ENCODE results near the gene UBE2H. TPM values are rescaled to one million over a fixed set of nuclear protein-coding genes. Genes with fewer than 3 reads are reported as not detected.

The UBE2H gene
- total RNA-seq, 1 experiment from 2014 or later, result 128 TPM

GRCh38 chr7:129829737-129830631, 122.8 kb downstream of the UBE2H start:
- ChIA-PET POLR2A (interaction anchor here (0.7 to 4.1 kb wide), 18 partner anchors 11 to 190 kb away, joined by 3 to 28 read pairs (median 8); no protein-coding TSS in a partner anchor), CTCF (interaction anchor here (0.6 to 4.2 kb wide), 39 partner anchors 8 to 940 kb away, joined by 3 to 66 read pairs (median 4); no protein-coding TSS in a partner anchor)
- peak; percentile 63 for TF ChIP-seq CTCF (IDR thresholded peaks at IDR 0.05; ENCODE audit: unreplicated experiment)
- BruUV-seq (replicated peaks), result no TSS peak
- peaks cover 35% of the 10 kb centered on the region for H3K4me1 Mint-ChIP-seq (ENCODE audit: insufficient read depth, unreplicated experiment)
- no peaks in the 10 kb centered on the region for H3K27me3 Mint-ChIP-seq (ENCODE audit: insufficient read depth, unreplicated experiment)
- peak overlapping the region; percentile 45 for H3K4me3 Mint-ChIP-seq (ENCODE audit: unreplicated experiment)
- peaks cover 71% of the 10 kb centered on the region for H3K36me3 Mint-ChIP-seq (ENCODE audit: insufficient read depth, unreplicated experiment)
- no peaks in the 10 kb centered on the region for H3K9me3 Mint-ChIP-seq (ENCODE audit: unreplicated experiment)
- peak overlapping the region; percentile 72 for H3K27ac Mint-ChIP-seq (ENCODE audit: low read depth, unreplicated experiment)
- intact Hi-C loops (cut with micrococcal nuclease), result loop anchor here (1.0 to 2.0 kb wide), 3 partner anchors 121 to 180 kb away; no protein-coding TSS in a partner anchor
- peak; percentile 90 for DNase-seq (ENCODE audit: unreplicated experiment)

- no TSS peak for BruUV-seq (replicated peaks)
- intact Hi-C loops (cut with micrococcal nuclease), result no loop called here
- Mint-ChIP-seq H3K4me1 (ENCODE audit: insufficient read depth, unreplicated experiment) (peaks cover 40% of the 10 kb centered on the region), H3K9me3 (ENCODE audit: unreplicated experiment) (no peaks in the 10 kb centered on the region), H3K36me3 (ENCODE audit: insufficient read depth, unreplicated experiment) (peaks cover 64% of the 10 kb centered on the region), H3K27me3 (ENCODE audit: insufficient read depth, unreplicated experiment) (no peaks in the 10 kb centered on the region), H3K27ac (ENCODE audit: low read depth, unreplicated experiment) (no peak overlapping the region), H3K4me3 (ENCODE audit: unreplicated experiment) (no peak overlapping the region)
- DNase-seq (ENCODE audit: unreplicated experiment), result no peak
- TF ChIP-seq CTCF (IDR thresholded peaks at IDR 0.05; ENCODE audit: unreplicated experiment), result no peak
- CTCF ChIA-PET, result interaction anchor here (0.5 to 4.2 kb wide), 25 partner anchors 8 to 941 kb away, joined by 3 to 66 read pairs (median 4); no protein-coding TSS in a partner anchor
- POLR2A ChIA-PET, result interaction anchor here (0.7 to 4.1 kb wide), 13 partner anchors 12 to 181 kb away, joined by 3 to 28 read pairs (median 8); no protein-coding TSS in a partner anchor
These were observed 123.6 kb downstream of the UBE2H start for GRCh38 chr7:129828989-129829736.

GRCh38 chr7:129828078-129828762, 124.5 kb downstream of the UBE2H start:
- Mint-ChIP-seq H3K27ac (ENCODE audit: low read depth, unreplicated experiment) (no peak overlapping the region), H3K4me1 (ENCODE audit: insufficient read depth, unreplicated experiment) (peaks cover 40% of the 10 kb centered on the region), H3K36me3 (ENCODE audit: insufficient read depth, unreplicated experiment) (peaks cover 55% of the 10 kb centered on the region), H3K4me3 (ENCODE audit: unreplicated experiment) (no peak overlapping the region), H3K27me3 (ENCODE audit: insufficient read depth, unreplicated experiment) (no peaks in the 10 kb centered on the region), H3K9me3 (ENCODE audit: unreplicated experiment) (no peaks in the 10 kb centered on the region)
- intact Hi-C loops (cut with micrococcal nuclease), result no loop called here
- no TSS peak for BruUV-seq (replicated peaks)
- ChIA-PET CTCF (interaction anchor here (0.6 to 4.2 kb wide), 7 partner anchors 17 to 185 kb away, joined by 3 to 66 read pairs (median 5); no protein-coding TSS in a partner anchor), POLR2A (interaction anchor here (0.7 to 4.1 kb wide), 6 partner anchors 17 to 182 kb away, joined by 3 to 28 read pairs (median 10); no protein-coding TSS in a partner anchor)
- DNase-seq (ENCODE audit: unreplicated experiment), result no peak
- TF ChIP-seq CTCF (IDR thresholded peaks at IDR 0.05; ENCODE audit: unreplicated experiment), result no peak
